Activated T-cell treated with anti-CD3 and anti-CD28 coated beads, Interleukin-2, amount 50 U/mL, for 48 hours (primary cell): ENCODE results near the gene SLC29A3.

Experiments used
- DNase-seq, 2 experiments: peaks; one replicate each; pipeline ENCODE4 v3.0.0-alpha.2; 2020

Gene SLC29A3

GRCh38 chr10:71325267-71325666 is 6.2 kb downstream of the SLC29A3 start:
- no peak for DNase-seq

DNA sequence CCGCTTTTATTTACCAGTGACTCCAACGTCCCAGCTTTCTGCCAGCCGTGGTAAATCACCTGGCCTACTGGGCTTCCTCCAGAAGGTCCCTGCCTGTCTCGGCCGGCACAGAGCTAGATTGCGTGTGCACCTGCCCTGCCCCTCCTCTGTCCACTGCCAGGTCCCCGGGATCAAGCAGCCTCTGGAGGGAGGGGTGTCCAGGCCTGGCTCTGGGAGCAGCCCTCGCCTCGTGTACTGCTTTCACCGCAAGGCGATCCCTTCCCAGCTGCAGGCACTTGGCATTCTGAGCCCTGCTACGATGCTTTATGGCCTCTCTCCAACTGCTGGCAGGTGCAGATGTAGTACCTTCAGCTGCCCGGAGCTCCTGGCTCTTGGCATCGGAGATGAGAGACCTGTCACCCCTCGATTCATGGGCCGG is 7.4 kb downstream of the SLC29A3 start:
- no peak for DNase-seq

DNA sequence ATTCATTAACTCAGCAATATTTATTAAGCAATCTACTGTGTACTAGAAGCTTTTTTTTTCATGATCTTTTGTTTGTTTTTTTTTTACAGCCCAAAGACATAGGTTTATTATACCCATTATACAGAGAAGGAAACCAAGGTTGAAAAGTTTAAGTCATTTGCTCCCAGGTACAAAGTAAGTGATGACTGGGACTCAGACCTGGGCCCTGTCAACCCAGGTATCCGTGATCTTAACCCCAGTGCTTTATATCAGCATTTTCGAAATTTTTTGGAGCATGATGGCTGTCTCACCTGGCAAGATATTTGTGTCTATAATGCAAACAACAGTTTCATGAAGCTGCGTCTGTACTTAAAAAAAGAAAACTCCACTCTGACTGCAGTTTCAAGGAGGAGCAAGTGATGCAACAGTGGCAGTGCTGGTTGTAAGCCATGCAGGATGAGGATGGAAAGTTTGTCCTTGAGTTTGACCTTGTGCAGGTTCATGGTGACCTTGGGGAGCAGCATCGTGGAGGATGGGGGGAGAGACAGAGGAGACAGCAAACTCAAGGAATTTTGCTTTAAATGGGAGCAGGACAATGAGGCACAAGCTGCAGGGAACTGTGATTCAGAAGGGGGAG is 11.8 kb downstream of the SLC29A3 start:
- DNase-seq: no peak

DNA sequence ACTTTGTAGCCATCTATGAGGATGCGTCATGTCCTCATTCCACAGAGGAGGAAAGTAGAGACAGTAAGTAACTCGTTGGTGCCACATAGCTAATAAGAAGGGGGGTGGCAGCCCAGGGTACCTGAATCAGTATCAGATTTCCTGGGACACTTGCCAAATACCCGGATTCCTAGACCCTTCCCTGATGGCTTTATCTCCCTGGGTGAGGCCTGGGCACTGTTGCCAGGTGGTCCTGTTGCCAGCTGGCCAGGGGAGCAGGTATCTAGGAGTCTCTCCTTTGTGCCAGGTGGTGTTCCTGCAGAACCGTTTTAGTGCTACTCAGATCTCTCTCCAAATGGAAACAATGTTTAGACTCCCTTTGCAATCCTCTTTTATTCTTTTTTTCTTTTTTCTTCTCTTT is 12.7 kb downstream of the SLC29A3 start:
- DNase-seq: no peak

GRCh38 chr10:71332466-71332865 is 13.4 kb downstream of the SLC29A3 start:
- DNase-seq: no peak

- DNase-seq: no peak
Measured at GRCh38 chr10:71333129-71333887, 14.2 kb downstream of the SLC29A3 start.

GRCh38 chr10:71334221-71334791 is 15.2 kb downstream of the SLC29A3 start:
- DNase-seq: no peak

- DNase-seq: no peak
Measured at GRCh38 chr10:71335173-71335708, 16.2 kb downstream of the SLC29A3 start.

GRCh38 chr10:71336632-71337031 is 17.6 kb downstream of the SLC29A3 start:
- DNase-seq: no peak

DNA sequence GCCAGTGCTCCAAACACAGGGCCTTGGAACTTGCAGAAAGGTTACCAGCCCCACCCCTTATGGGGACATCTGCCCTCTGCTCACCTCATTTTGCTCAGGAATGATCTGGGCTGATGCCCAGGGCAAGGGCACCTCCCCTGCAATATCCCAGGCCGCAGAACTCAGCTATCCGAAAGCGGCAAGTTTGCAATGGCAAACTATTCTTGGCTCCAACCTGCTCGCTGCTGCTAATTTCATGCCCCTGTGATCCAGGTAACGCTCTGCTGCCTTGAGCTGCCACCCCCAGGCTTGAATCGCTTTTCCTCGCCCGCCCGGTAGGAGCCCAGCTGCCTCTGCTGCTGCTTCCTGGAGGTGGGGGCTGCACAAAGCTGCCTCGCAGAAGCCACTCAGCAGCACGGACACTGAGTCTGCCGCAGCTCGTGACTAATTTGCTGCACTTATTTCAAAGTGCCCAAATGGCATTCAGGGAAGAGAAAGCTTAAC is 18.2 kb downstream of the SLC29A3 start:
- DNase-seq: no peak

GRCh38 chr10:71338728-71339495 is 19.9 kb downstream of the SLC29A3 start:
- no peak for DNase-seq

DNA sequence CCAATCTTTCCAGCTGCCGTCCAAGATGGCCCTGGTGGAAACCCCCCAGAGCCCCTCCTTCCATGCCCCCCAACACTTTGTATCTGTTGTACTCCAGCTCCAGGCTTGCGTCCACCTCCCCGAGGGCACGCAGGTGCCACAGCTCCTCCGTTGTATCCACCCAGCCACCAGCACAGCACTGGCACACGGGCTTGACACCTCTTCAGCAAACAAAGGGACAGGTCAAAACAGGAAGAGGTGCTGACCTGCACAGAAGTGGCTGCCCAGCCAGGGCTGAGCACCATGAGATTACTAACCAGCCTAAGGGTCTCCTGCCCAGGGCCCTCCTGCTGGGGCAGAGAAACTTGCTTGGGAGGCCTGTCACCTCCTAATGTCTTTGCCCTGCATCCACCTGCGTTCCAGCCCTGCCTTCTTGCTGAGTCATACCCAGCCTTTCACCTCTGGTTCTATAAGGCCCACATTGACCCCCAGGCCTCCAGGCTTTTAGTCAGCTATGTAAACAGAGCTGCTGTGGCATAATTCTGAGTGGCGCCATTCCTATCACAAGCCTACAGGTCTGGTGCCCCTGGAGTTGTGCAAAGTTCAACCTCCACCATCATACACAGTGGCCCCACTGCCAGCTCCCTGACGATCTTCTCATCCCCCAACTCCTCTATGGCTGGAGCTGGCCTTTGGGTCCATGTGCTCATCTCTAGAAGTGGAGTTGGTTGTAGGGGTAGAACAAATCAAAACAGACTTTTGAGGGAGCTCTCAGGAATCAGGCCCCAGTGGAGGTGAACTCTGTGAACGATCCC is 20.9 kb downstream of the SLC29A3 start:
- DNase-seq: no peak

DNA sequence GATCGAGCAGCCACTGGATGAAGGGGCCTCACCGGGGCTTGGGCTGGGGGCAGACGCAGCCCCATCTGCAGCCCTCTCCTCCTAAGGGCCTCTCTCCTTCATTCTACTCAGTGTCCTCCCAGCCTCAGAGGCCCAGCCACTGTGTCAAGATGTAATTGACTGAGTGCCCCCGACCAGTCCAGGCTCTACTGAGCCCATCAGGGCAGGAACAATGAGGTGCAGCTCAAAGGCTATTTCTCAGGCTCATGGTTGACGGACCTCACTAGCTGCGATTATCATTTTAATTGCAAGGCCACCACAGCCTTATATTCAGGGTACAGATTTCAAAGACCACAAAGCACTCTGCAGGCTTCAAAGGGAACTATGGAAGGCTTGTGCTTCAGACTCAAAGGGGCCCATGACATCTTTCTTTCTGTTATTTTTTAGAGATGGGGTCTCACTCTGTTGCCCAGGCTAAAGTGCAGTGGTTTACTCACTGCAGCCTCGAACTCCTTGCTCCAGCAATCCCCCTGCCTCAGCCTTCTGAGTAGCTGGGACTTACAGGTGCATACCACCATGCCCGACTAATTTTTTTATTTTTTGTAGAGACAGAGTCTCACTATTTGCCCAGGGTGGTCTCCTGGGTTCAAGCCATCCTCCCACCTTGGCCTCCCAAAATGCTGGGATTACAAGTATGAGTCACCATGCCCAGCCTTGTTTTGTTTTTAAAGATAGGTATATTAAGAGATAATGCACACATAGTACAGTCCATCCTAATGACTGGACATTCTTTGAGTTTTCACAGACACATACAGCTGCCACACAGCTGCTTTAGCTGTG is 23.7 kb downstream of the SLC29A3 start:
- DNase-seq: no peak

- DNase-seq: no peak
Measured at GRCh38 chr10:71343392-71343773, 24.3 kb downstream of the SLC29A3 start.

GRCh38 chr10:71344154-71344925 is 25.3 kb downstream of the SLC29A3 start:
- no peak for DNase-seq

DNA sequence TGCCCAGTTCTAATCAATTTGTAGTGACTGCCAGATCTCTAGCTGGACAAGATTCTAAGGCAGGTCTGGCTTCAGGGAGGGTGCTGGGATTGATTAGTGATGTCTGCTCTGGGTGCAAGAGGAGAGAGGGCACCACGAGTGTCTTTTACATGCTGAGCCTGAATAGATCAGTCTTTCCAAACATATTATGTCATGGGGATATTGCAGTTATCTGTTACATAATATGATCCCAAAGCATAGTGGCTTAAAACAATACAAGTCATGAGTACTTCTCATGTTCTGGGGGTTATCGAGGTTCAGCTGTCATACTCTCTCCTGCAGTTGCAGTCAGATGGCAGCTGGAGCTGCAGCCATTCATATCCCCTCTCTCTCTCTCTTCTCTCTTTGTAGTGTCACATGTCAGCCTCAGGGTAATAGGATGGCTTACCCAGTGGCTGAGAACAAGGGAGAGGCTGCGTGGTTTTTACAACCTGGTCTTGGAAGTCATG is 26.0 kb downstream of the SLC29A3 start:
- DNase-seq: no peak

- DNase-seq: no peak
Measured at GRCh38 chr10:71345694-71346093, 26.6 kb downstream of the SLC29A3 start.

DNA sequence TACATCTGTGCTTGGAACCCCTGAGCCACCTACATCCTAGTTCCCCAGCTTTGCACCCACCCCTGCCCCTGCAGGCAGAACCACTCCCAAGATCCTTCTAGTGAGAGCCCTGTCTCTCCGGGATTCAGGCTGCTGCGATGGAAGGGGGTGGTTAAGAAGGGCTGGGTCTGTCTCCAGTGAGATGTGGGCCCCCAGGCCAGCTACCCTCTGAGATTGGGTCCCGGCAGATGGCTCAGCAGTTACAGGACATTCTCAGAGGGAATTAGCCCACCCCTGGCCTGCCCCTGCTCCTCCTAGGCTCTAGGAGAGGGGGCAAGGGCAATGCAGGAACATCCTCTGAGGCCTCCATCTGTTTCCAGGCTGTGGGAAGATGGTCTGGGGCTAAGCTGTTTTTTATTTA is 27.7 kb downstream of the SLC29A3 start:
- DNase-seq: no peak

- no peak for DNase-seq
Measured at GRCh38 chr10:71347587-71348395, 28.7 kb downstream of the SLC29A3 start.
